Kidney (tissue), 14 donors: ENCODE data around the gene SETD3. TPM values are rescaled to one million over a fixed set of nuclear protein-coding genes. Genes with fewer than 3 reads are reported as not detected.

Experiments used
- DNase-seq, 5 donors: peaks; one replicate each; pipeline ENCODE4 v3.0.0-alpha.2; 2013 to 2020
- FAIRE-seq: peaks from 2 replicates; lab custom pipeline; 2012; peaks lifted over from hg19 to GRCh38; lab: Jason Lieb, UNC
- H3K27ac ChIP-seq, 2 donors: one replicate each; pipeline ENCODE4 v1.7.0; 2013; ENCODE audit warnings: low read depth in 2 of 2, low read length in 2 of 2, inconsistent platforms in 1 of 2
- H3K27me3 ChIP-seq: one replicate; pipeline ENCODE4 v1.7.1; 2013; ENCODE audit warnings: low read length, inconsistent platforms; ENCODE audit not compliant: control insufficient read depth, insufficient read depth
- H3K36me3 ChIP-seq, 3 donors: one replicate each; pipeline versions ENCODE4 v1.7.0 to v1.7.1; 2013; ENCODE audit warnings: low read length in 3 of 3, control low read depth in 1 of 3, inconsistent platforms in 1 of 3; ENCODE audit not compliant: insufficient read depth in 3 of 3, control insufficient read depth in 2 of 3
- H3K4me1 ChIP-seq, 3 donors: one replicate each; pipeline versions ENCODE4 v1.7.0 to v1.7.1; 2013; ENCODE audit warnings: low read length in 3 of 3, inconsistent platforms in 1 of 3, low read depth in 1 of 3; ENCODE audit not compliant: control insufficient read depth in 2 of 3, insufficient read depth in 2 of 3
- H3K4me3 ChIP-seq, 3 donors: one replicate each; pipeline versions ENCODE4 v1.7.0 to v1.8.1; 2013; ENCODE audit warnings: low read length in 3 of 3, control low read depth in 1 of 3, inconsistent platforms in 1 of 3
- H3K9ac ChIP-seq, 3 donors: one replicate each; pipeline versions ENCODE4 v1.7.0 to v1.7.1; 2013; ENCODE audit warnings: low read length in 3 of 3, control low read depth in 1 of 3, inconsistent platforms in 1 of 3
- H3K9me3 ChIP-seq, 3 donors: one replicate each; pipeline versions ENCODE4 v1.7.0 to v1.7.1; 2013; ENCODE audit warnings: low read length in 3 of 3, control low read depth in 1 of 3, inconsistent platforms in 1 of 3; ENCODE audit not compliant: control insufficient read depth in 2 of 3, insufficient read depth in 1 of 3
- intact Hi-C: fragments of 100-400 bp; cut with DNase I; formaldehyde crosslinking; loops from one replicate; pipeline ENCODE4 v1.11.1; 2022
- polyA plus RNA-seq: library from polyadenylated mRNA; stranded (reverse); fragments of 350-450 nt; fragmentation: Illumina TruSeq; extraction: RNeasy Lipid Tissue Mini Kit (QIAGEN cat#74804); gene quantifications from one replicate; pipeline ENCODE4 v1.2.3, GENCODE V29; 2014; ENCODE audit warnings: low read depth, low replicate concordance; ENCODE audit not compliant: insufficient read depth
- total RNA-seq: library from RNA; stranded (reverse); fragmentation: NEBNext Ultra II Directional; extraction: Animal tissue kit (Norgen Biotek cat#: 25700); gene quantifications from one replicate; pipeline ENCODE4 v1.2.1, GENCODE V29; 2021
- TF ChIP-seq, protein P1 (sequence below): IDR thresholded peaks from 3 replicates; pipeline ENCODE4 v1.5.1; 2012; ENCODE audit warnings: mild to moderate bottlenecking, moderate library complexity, borderline replicate concordance; ENCODE audit not compliant: insufficient read depth; ENCODE audit errors: extremely low read depth
- donor health status: control.
- donor health status: control.
- donor health status: control.
- donor health status: control.
- donor health status: control.
- donor health status: DM: yes; HTN: yes; CAD: no.
- donor health status: Normal renal cell carcinoma (clear cell type).

Gene SETD3
- total and polyA plus RNA-seq, 2 donors from 2014 or later, result 74.0 to 85.6 TPM

DNA sequence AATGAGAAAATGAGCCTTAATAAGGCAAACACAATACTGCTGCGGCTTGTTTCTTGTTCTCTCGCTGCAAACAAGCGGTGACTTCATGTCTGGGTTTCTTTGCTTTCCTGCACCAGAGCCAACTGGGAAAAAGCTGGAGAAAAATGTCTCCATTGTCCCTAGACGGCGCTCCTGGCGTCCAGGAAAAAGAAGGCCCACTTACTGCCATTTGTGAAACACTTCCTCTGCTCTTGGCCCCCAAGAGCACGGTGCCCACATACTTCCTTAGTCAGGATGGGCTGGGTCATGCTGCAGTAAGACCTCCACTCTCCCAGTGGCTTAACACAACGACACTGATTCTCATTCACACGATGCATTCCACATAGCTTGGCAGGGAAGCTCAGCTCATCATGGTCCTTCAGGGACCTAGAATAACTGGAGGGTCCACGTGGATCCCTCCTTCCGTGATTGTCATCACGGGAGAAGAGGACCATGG lies 122.7 kb downstream of the SETD3 start:
- Histone ChIP-seq H3K4me3 (no peak overlapping the region), H3K27ac (no peak overlapping the region), H3K36me3 (no peaks in the 10 kb centered on the region), H3K4me1 (no peaks in the 10 kb centered on the region), H3K27me3 (no peaks in the 10 kb centered on the region), H3K9me3 (no peaks in the 10 kb centered on the region), H3K9ac (no peak overlapping the region)
- DNase-seq, result no peak
- intact Hi-C loops, result no loop called here
- TF ChIP-seq, protein P1, sequence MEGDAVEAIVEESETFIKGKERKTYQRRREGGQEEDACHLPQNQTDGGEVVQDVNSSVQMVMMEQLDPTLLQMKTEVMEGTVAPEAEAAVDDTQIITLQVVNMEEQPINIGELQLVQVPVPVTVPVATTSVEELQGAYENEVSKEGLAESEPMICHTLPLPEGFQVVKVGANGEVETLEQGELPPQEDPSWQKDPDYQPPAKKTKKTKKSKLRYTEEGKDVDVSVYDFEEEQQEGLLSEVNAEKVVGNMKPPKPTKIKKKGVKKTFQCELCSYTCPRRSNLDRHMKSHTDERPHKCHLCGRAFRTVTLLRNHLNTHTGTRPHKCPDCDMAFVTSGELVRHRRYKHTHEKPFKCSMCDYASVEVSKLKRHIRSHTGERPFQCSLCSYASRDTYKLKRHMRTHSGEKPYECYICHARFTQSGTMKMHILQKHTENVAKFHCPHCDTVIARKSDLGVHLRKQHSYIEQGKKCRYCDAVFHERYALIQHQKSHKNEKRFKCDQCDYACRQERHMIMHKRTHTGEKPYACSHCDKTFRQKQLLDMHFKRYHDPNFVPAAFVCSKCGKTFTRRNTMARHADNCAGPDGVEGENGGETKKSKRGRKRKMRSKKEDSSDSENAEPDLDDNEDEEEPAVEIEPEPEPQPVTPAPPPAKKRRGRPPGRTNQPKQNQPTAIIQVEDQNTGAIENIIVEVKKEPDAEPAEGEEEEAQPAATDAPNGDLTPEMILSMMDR, result no peak
- no peak for FAIRE-seq

DNA sequence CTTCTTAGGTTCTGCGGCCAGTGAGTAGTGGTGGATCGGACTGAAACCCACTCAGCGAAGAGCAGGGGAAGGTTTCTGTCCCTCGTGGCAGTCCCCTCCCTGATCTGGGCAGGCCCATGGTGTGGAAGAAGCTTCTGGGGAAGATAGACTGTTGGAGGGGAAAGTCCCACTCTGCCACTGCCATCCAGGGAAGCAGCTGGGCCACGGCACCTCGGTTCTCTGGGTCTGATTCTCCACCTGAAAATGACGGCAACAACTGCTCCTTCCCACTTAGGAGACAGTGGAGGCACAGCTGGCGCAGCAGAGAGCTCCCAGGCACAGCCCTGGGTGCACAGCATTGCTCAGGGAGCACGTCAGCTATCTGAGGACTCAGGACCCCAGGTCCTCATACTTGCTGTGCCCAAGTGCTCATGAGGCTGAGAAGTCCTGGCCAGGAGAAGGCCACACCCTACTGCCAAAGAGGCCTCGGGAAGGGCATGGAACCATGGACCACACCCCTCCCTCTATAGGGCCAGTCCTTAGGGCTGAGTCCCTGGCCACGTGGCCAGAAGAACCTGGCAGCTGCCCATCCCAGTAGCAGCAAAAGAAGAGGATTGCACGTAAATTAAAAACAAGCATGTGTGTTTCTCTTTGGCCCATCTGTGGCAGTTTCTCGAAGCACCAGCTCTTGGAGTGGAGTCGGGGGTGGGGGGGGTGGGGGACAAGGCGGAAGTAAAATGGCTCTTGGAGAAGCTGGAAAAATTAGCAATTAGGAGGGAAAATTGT lies 123.3 kb downstream of the SETD3 start:
- DNase-seq (no peak), FAIRE-seq (no peak)
- Histone ChIP-seq H3K27me3 (no peaks in the 10 kb centered on the region), H3K4me3 (no peak overlapping the region), H3K27ac (no peak overlapping the region), H3K4me1 (no peaks in the 10 kb centered on the region), H3K9ac (no peak overlapping the region), H3K36me3 (no peaks in the 10 kb centered on the region), H3K9me3 (no peaks in the 10 kb centered on the region)
- intact Hi-C loops, result no loop called here
- TF ChIP-seq, protein P1, result no peak

DNA sequence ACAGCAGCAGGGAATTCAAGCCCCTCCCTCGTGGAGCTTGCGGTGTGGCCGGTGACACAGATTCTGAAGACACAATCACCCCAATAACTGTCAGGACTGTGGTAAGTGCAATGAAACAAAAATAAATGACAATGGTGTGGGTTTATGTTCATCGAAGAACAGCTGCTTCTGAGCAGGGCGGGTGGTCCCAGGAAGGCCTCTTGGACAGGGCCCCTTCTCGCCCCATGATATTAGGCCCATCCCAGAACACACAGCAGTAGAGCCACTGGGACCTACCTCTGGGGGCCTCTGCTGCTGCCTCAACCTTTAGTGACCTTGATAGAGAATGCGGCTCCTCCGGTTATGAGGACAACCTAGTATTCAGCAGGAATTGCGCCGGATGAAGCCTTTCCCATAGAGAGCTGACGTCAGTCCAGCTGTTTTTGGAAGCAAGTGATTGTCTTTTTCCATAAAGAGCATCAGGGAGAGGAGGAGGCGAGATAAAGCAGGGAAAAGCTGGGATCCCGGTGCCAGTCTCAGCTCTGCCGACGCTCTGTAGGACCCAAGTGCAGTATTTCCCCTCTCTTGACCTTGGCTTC lies 124.5 kb downstream of the SETD3 start:
- no peaks in the 10 kb centered on the region for H3K27me3 ChIP-seq
- no peaks in the 10 kb centered on the region for H3K9me3 ChIP-seq
- no peaks in the 10 kb centered on the region for H3K4me1 ChIP-seq
- no peak for FAIRE-seq
- H3K4me3 ChIP-seq, result no peak overlapping the region
- DNase-seq, result no peak
- H3K36me3 ChIP-seq, result no peaks in the 10 kb centered on the region
- H3K27ac ChIP-seq, result no peak overlapping the region
- H3K9ac ChIP-seq, result no peak overlapping the region
- TF ChIP-seq, protein P1, result no peak
- intact Hi-C loops, result no loop called here
